NB4 (cell line): ENCODE measurements around the gene OXSM.

Experiments
- DNase-seq: peaks from one replicate; pipeline ENCODE4 v3.0.0; 2010; ENCODE audit warnings: low read depth
- H3K4me3 ChIP-seq: one replicate; pipeline ENCODE4 v1.5.1; 2011; ENCODE audit warnings: mild to moderate bottlenecking, low read depth, low read length, moderate library complexity
- MYC ChIP-seq: IDR thresholded peaks from 2 replicates; pipeline ENCODE4 v1.6.1; 2011; ENCODE audit warnings: low read depth, low read length
- POLR2A ChIP-seq: IDR thresholded peaks from 2 replicates; pipeline ENCODE4 v1.6.1; 2011; ENCODE audit warnings: mild to moderate bottlenecking; ENCODE audit not compliant: insufficient read length; ENCODE audit errors: extremely low read depth
- TF ChIP-seq, protein P1 (sequence below): IDR thresholded peaks from 2 replicates; pipeline ENCODE4 v1.6.1; 2011; ENCODE audit warnings: low read depth, low read length
- TF ChIP-seq, protein P2 (sequence below): IDR thresholded peaks from one replicate; pipeline ENCODE4 v1.5.1; 2012; ENCODE audit warnings: low read depth, low read length

OXSM gene

DNA sequence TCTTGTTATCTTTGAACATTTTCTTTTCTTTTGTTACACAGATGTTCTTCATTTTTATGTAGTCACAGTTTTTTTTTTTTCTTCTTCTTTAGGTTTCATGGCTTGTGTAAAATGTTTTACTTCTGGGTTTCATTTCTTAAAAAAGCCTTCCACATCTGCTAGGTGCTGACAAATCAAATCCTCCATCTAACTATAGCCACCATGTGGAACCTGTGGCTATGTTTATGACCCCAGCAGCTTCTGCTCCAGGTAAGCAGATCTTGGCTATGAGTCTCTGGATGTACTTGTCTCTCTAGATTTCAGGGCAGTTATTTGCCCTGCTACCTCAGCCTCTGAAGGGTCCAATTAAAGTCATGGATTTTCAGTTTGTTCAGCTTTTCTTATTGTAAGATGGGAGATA lies 44.5 kb downstream of the OXSM start:
- DNase-seq: no peak
- H3K4me3 ChIP-seq: no peak overlapping the region
- TF ChIP-seq POLR2A (no peak), MYC (no peak)
- TF ChIP-seq, protein P1, sequence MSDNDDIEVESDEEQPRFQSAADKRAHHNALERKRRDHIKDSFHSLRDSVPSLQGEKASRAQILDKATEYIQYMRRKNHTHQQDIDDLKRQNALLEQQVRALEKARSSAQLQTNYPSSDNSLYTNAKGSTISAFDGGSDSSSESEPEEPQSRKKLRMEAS: no peak
- TF ChIP-seq, protein P2, sequence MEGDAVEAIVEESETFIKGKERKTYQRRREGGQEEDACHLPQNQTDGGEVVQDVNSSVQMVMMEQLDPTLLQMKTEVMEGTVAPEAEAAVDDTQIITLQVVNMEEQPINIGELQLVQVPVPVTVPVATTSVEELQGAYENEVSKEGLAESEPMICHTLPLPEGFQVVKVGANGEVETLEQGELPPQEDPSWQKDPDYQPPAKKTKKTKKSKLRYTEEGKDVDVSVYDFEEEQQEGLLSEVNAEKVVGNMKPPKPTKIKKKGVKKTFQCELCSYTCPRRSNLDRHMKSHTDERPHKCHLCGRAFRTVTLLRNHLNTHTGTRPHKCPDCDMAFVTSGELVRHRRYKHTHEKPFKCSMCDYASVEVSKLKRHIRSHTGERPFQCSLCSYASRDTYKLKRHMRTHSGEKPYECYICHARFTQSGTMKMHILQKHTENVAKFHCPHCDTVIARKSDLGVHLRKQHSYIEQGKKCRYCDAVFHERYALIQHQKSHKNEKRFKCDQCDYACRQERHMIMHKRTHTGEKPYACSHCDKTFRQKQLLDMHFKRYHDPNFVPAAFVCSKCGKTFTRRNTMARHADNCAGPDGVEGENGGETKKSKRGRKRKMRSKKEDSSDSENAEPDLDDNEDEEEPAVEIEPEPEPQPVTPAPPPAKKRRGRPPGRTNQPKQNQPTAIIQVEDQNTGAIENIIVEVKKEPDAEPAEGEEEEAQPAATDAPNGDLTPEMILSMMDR: no peak

DNA sequence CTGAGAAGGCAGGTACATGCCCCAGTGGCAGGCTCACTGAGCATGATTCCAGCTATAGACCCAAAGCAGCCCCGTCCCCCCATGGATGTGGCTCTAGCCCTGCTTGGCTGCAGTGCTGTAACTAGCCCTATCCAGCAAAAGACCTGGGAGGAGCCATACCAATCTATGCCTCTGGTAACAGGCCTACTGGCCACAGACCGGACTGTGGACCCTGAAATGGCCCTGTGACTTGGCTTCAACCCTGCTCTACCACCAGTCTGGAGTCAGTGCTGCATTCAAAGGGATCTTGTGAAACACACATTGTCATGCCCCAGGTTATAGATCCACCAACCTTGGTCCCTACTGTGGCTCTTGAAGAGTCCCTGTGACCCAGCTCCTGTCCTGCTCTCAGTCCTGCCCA lies 46.7 kb downstream of the OXSM start:
- no peak for DNase-seq
- TF ChIP-seq, protein P1: no peak
- no peak for TF ChIP-seq POLR2A
- no peak for TF ChIP-seq MYC
- TF ChIP-seq, protein P2: no peak
- H3K4me3 ChIP-seq: no peak overlapping the region

DNA sequence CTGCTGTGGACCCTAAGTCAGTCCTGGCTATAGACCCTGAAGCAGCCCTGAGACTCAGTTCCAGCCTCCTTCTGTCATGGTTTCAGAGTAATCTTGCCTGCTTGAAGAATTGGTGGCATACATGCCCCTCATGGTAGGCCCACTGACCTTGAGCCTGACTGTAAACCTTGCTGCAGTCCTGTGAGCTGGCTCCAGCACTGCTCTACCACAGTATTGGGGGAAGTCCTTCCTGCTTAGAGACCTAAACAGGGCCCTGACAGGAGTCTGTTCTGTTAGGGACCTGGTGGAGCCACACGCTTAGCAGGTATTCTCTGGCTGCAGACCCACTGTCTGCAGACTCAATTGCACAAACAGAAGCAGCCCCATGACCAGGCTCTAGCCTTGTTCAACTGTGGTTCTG lies 47.1 kb downstream of the OXSM start:
- DNase-seq: no peak
- no peak overlapping the region for H3K4me3 ChIP-seq
- no peak for TF ChIP-seq POLR2A
- no peak for TF ChIP-seq MYC

DNA sequence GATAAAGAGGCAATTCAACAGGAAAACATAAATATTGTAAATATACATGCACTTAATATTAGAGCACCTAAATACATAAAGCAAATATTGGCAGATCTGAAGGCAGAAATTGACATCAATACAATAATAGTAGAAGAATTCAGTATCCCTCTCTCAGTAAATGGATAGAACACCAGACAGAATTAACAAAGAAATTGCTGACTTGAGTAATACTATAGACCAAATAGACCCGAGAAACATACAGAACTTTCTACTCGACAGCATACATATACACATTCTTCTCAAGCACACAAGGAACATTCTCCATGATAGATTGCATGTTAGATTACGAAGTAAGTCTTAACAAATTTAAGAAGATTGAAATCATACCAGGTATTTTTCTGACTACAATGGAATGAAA lies 50.2 kb downstream of the OXSM start:
- DNase-seq: no peak
- no peak overlapping the region for H3K4me3 ChIP-seq
- TF ChIP-seq POLR2A: no peak
- TF ChIP-seq MYC: no peak
- TF ChIP-seq, protein P2: no peak
- TF ChIP-seq, protein P1: no peak

DNA sequence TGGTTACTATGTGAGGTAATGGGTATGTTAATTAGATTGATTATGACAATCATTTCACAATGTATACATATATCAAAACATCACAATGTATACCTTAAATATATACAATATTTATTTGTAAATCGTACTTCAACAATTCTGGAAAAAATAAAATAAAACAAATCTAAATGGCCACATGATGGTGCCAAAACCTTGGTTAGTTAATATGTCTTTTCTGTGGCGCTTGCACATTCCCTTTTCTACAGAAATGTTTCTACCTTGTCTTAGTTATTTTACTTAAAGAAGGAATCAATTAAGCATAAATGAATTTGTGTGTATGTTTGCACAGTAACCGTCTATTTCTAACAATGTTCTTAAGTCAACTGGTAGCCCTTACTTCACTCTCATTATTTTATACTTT lies 53.4 kb downstream of the OXSM start:
- no peak overlapping the region for H3K4me3 ChIP-seq
- no peak for DNase-seq
- TF ChIP-seq, protein P2: no peak
- TF ChIP-seq, protein P1: no peak
- TF ChIP-seq POLR2A (no peak), MYC (no peak)
